H1 (cell line): ENCODE results near the gene CD34. TPM values are rescaled to one million over a fixed set of nuclear protein-coding genes. Genes with fewer than 3 reads are reported as not detected.

ENCODE experiments used
- BCL11A ChIP-seq, 2 experiments: IDR thresholded peaks; one replicate each; pipeline ENCODE4 v1.6.1; 2011; ENCODE audit warnings: low read depth in 2 of 2, low read length in 2 of 2, mild to moderate bottlenecking in 2 of 2
- CTBP2 ChIP-seq: IDR thresholded peaks from 2 replicates; pipeline ENCODE4 v1.7.0; 2011; ENCODE audit warnings: borderline replicate concordance, mild to moderate bottlenecking, moderate library complexity, mixed read lengths, low read length; ENCODE audit not compliant: insufficient read depth, insufficient read length
- EZH2 ChIP-seq: fragments of 200-600 bp; sonication (generic); IDR thresholded peaks from 2 replicates; pipeline ENCODE4 v1.7.1; 2012; ENCODE audit warnings: low read depth, mild to moderate bottlenecking, moderate library complexity, low read length, inconsistent platforms; ENCODE audit not compliant: severe bottlenecking
- SAP30 ChIP-seq: fragments of 300-600 bp; sonication (generic); IDR thresholded peaks from 2 replicates; pipeline ENCODE4 v1.7.1; 2012; ENCODE audit warnings: low read length, moderate library complexity, mild to moderate bottlenecking, inconsistent platforms; ENCODE audit not compliant: insufficient read depth, insufficient replicate concordance
- TAF7 ChIP-seq: optimal IDR thresholded peaks from 2 replicates; pipeline ENCODE3; 2011; ENCODE audit warnings: low read depth, mild to moderate bottlenecking, inconsistent platforms, low read length, moderate library complexity, borderline replicate concordance
- polyA plus RNA-seq, 7 experiments: library from polyadenylated mRNA; depleted of rRNA in 3 of 7; stranded (reverse) in 5 of 7; unstranded in 2 of 7; fragments of >200 nt in 5 of 7; fragments of 200-250 nt in 2 of 7; gene quantifications; 1 replicate in 5 of 7; 2 replicates in 1 of 7; 4 replicates in 1 of 7; pipeline versions ENCODE4 v1.2.1 to v1.2.3, GENCODE V29; 2011 to 2013; ENCODE audit warnings: missing spikeins in 2 of 7, mixed read lengths in 2 of 7
- total RNA-seq: library from RNA; stranded (reverse); fragmentation: NEBNext Ultra II Directional; extraction: Animal tissue kit (Norgen Biotek cat#: 25700); gene quantifications from 2 replicates; pipeline ENCODE4 v1.2.1, GENCODE V29; 2021
- TF ChIP-seq, protein P1 (sequence below): IDR thresholded peaks from 2 replicates; pipeline ENCODE4 v1.6.1; 2011; ENCODE audit warnings: low read depth, mild to moderate bottlenecking, low read length; ENCODE audit not compliant: insufficient read depth

Gene CD34
- total and polyA plus RNA-seq, 2 of the 8 experiments (the other 6 are each of a cell fraction or from before 2014, with no cell fraction given), result 0.39 to 0.54 TPM

DNA sequence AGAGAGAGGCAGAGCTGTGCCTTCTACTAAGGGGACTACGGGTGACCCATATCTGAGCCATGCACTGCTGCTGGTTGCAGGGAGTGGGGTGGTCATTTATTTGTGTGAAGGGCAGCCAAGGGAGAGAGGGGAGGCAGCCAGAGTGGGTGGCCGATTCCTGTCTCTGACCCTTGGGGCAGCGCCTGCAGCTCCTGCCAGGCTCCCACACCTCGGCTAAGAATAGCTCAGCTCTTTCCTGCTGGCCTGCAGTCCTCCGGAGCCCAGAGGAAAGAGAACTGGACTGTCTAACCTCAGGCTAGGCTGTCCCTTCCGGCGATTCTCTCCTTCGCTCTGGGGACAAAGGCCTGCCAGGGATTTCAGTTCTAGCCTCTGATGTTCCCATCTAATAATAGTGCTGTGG, 11.6 kb upstream of the CD34 start (continued):
- TF ChIP-seq SAP30, result no peak
- TF ChIP-seq, protein P1, sequence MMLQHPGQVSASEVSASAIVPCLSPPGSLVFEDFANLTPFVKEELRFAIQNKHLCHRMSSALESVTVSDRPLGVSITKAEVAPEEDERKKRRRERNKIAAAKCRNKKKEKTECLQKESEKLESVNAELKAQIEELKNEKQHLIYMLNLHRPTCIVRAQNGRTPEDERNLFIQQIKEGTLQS, result no peak
- TF ChIP-seq CTBP2, result no peak
- TF ChIP-seq BCL11A (IDR thresholded peaks at IDR 0.05; ENCODE audit: low read depth in 2 of 2, low read length in 2 of 2), result no peak
- TF ChIP-seq EZH2, result no peak
- TF ChIP-seq TAF7, result no peak
